Subcutaneous preadipocyte (primary cell): Measurements from ENCODE around the gene HK1. TPM values are rescaled to one million over a fixed set of nuclear protein-coding genes. Genes with fewer than 3 reads are reported as not detected.

ENCODE experiments used
- total RNA-seq: library from RNA; depleted of rRNA; stranded (reverse); fragments of >200 nt; gene quantifications from 2 replicates; pipeline ENCODE4 v1.2.3, GENCODE V29; 2012

Gene HK1
- total RNA-seq, result 84.5 and 112 TPM in 2 replicates

GRCh38 chr10:69278446-69278963 is at the start of gene HK1:
Gene HK1, plus strand, starts transcription at chr10:69278496.

GRCh38 chr10:69416695-69417094 is 138.4 kb downstream of the HK1 start, which contains the start of gene TACR2:
Gene TACR2, minus strand, starts transcription at chr10:69416918. Its CDS starts 595 bp downstream, at chr10:69416323.

DNA sequence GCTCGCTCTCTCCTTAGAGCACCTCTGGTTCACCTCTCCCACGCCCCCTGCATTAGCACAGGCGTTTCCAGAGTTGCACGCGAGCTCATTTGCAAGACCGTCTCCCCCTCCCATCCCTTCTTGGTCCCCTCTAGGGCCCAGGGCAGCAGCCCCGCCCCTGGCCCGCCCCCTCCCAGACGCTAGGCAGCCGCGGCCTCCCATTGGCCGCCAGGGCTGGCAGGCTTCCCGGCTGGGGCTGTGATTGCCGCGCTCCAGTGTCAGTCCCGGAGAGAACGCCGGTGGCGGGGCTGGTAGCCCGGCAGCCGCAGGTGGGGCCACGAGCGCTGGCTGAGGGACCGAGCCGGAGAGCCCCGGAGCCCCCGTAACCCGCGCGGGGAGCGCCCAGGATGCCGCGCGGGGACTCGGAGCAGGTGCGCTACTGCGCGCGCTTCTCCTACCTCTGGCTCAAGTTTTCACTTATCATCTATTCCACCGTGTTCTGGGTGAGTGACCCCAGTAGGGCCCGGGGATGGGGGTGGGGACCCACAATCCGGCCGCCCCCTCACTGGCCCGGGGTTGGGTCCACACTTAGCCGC is 173.0 kb downstream of the HK1 start, which contains the start of gene TSPAN15:
Gene TSPAN15, plus strand, starts transcription at position 257 of the 575 bp plus-strand sequence. Its CDS starts 130 bp downstream, at position 387.

Other genes with a start within 250 kb of the HK1 start
- 25.7 and 49.1 TPM in 2 replicates for gene SRGN, start 190.4 kb upstream of the HK1 start, total RNA-seq
- gene VPS26A, start 154.3 kb upstream of the HK1 start, total RNA-seq, result 21.5 and 24.6 TPM in 2 replicates
- 23.1 and 27.6 TPM in 2 replicates for gene SUPV3L1, start 98.3 kb upstream of the HK1 start, total RNA-seq
- gene HKDC1, start 58.2 kb upstream of the HK1 start, total RNA-seq, result 0.20 TPM in 1 of 2 replicates, not detected in the other
- 0.20 TPM in 1 of 2 replicates, not detected in the other for gene TACR2, start 138.4 kb downstream of the HK1 start, total RNA-seq
- 0.20 and 0.73 TPM in 2 replicates for gene TSPAN15, start 173.0 kb downstream of the HK1 start, total RNA-seq